Measurements from ENCODE around the gene COL13A1. TPM values are rescaled to one million over a fixed set of nuclear protein-coding genes. Genes with fewer than 3 reads are reported as not detected.

COL13A1 gene
- total and polyA plus RNA-seq, 2 of the 8 experiments (the other 6 are each of a cell fraction or from before 2014, with no cell fraction given), result 2.6 to 5.2 TPM

DNA sequence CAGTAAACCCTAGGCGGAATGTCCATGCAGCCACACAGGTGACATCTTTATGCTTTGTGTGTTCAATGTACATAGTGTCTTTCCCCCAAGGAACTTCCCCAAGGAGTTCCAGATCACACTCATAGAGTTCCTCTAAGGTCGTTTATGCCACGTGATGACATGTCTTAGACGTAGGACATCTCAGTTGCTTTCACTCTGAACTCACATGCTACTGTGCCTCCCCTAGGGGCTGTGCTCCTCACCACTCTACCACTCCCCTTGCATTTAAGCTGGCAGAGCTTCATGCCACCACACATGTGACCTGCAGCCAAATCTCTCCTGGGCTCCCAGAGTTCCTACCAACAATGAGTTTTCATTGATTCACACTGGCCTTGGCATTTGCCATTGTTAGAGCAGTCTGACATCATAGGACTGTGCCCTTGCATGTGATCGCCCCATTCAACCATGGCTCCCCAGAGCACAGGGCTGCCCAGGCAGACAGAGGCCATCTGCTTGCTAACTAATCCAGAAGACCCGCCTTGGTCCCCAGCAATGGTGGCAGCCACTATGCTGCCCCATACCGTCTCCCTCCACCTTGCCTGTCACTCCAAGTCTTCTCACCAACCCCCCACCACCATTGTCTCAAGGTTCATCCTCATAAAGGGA, 155.7 kb downstream of the COL13A1 start:
- H4K20me1 ChIP-seq (replicated peaks in 1 of 2; ENCODE audit: control insufficient read depth in 1 of 2, insufficient read depth in 2 of 2, low read length in 2 of 2), result no peaks in the 10 kb centered on the region
- no peak overlapping the region for H3K4me2 ChIP-seq (ENCODE audit: insufficient read depth in 1 of 2, low read depth in 2 of 2, low read length in 2 of 2)
- no peak overlapping the region for H3K18ac ChIP-seq (ENCODE audit: extremely low read depth, low read length)
- no peaks in the 10 kb centered on the region for H3K36me3 ChIP-seq (ENCODE audit: control insufficient read depth in 2 of 4, insufficient read depth in 4 of 4, low read length in 3 of 4)
- H4K5ac ChIP-seq (ENCODE audit: insufficient read length, low read depth, low read length), result no peak overlapping the region
- H4K8ac ChIP-seq (ENCODE audit: extremely low read depth, insufficient read depth, low read length), result no peak overlapping the region
- H3K4me1 ChIP-seq (replicated peaks in 1 of 4; ENCODE audit: control insufficient read depth in 3 of 4, insufficient read depth in 4 of 4, low read length in 3 of 4), result peaks cover 4 to 12% (median 5%) of the 10 kb centered on the region in 4 experiments; a peak in 6 of 7 replicates
- DNase-seq (ENCODE audit: low read depth in 1 of 2, low spot score in 2 of 2) (no peak), FAIRE-seq (no peak)
- H3K23me2 ChIP-seq (ENCODE audit: low read depth, low read length), result 0 out of 2 replicates have a peak, but pooled peaks cover 1% of the 10 kb centered on the region
- H2BK20ac ChIP-seq (ENCODE audit: low read length), result no peak overlapping the region
- H3K4ac ChIP-seq (replicated peaks; ENCODE audit: insufficient read length, low read depth, low read length), result no peak overlapping the region
- no peaks in the 10 kb centered on the region for H3K79me1 ChIP-seq (ENCODE audit: low read depth, low read length)
- ChIA-PET POLR2A (ENCODE audit: partially characterized antibody) (no interaction called here), CTCF (ENCODE audit: partially characterized antibody) (interaction anchor here (0.6 to 8.4 kb wide), 57 partner anchors 9 to 531 kb away, joined by 3 to 94 read pairs (median 5); partner anchors contain the start of gene TYSND1)
- H3K9ac ChIP-seq (replicated peaks in 1 of 4; ENCODE audit: extremely low read depth in 1 of 4, low read depth in 3 of 4, low read length in 3 of 4), result no peak overlapping the region
- no peak overlapping the region for H3K14ac ChIP-seq (ENCODE audit: insufficient read length)
- H3K27me3 ChIP-seq (replicated peaks in 1 of 4; ENCODE audit: control insufficient read depth in 3 of 4, extremely low read depth in 1 of 4, insufficient read depth in 3 of 4, low read length in 3 of 4), result peaks cover 0 to 13% (median 5%) of the 10 kb centered on the region in 4 experiments; a peak in 3 of 7 replicates
- no peak overlapping the region for H3K27ac ChIP-seq (ENCODE audit: low read depth, low read length)
- TF ChIP-seq RAD21 (IDR thresholded peaks at IDR 0.05 in 1 of 2, conservative IDR thresholded peaks at IDR 0.05 in 1 of 2; ENCODE audit: low read depth in 2 of 2, low read length in 2 of 2), result no peak
- no peak for TF ChIP-seq TBP (IDR thresholded peaks at IDR 0.05; ENCODE audit: low read depth, low read length)
- TF ChIP-seq TAF1 (IDR thresholded peaks at IDR 0.05; ENCODE audit: low read depth, low read length), result no peak
- TF ChIP-seq TEAD4 (IDR thresholded peaks at IDR 0.05; ENCODE audit: low read depth, low read length), result no peak
- no peak for TF ChIP-seq NRF1 (IDR thresholded peaks at IDR 0.05; ENCODE audit: low read depth, low read length)
- no peak for TF ChIP-seq CBX8 (IDR thresholded peaks at IDR 0.05; ENCODE audit: borderline replicate concordance, low read depth, low read length)
- TF ChIP-seq JUN (IDR thresholded peaks at IDR 0.05; ENCODE audit: low read depth, low read length), result no peak
- no peak for TF ChIP-seq SUZ12 (IDR thresholded peaks at IDR 0.05; ENCODE audit: low read length)
- no peak for TF ChIP-seq SRF (IDR thresholded peaks at IDR 0.05; ENCODE audit: low read depth, low read length)
- TF ChIP-seq CBX5 (IDR thresholded peaks at IDR 0.05; ENCODE audit: low read depth, low read length), result no peak
- TF ChIP-seq POLR2AphosphoS5 (IDR thresholded peaks at IDR 0.05; ENCODE audit: low read depth, low read length), result no peak
- H2BK15ac ChIP-seq (ENCODE audit: low read length), result no peak overlapping the region
- H3K9me3 ChIP-seq (ENCODE audit: insufficient read depth in 2 of 2, low read depth in 1 of 2, low read length in 1 of 2), result no peaks in the 10 kb centered on the region
- H2BK12ac ChIP-seq (ENCODE audit: low read depth, low read length), result no peak overlapping the region
- 83% methylated on average over 7 of the region's 7 CpGs; no CpG with 5 or more reads in 1 of the 2 experiments for WGBS, 2 experiments (ENCODE audit: extremely low coverage in 1 of 2, insufficient coverage in 1 of 2, insufficient read length in 1 of 2, insufficient replicate concordance in 2 of 2, low coverage in 1 of 2, low lambda C conversion rate in 2 of 2, missing lambda C conversion rate in 1 of 2)
- no peak overlapping the region for H2BK5ac ChIP-seq (ENCODE audit: low read depth, low read length)
- H2BK120ac ChIP-seq (replicated peaks; ENCODE audit: low read depth, low read length), result no peak overlapping the region
- H2AFZ ChIP-seq (ENCODE audit: low read length), result no peak overlapping the region
- 0 out of 2 replicates have a peak overlapping the region, but pooled peaks have one; percentile 32 for H2AK5ac ChIP-seq (ENCODE audit: low read depth, low read length)
- no peak overlapping the region for H3K23ac ChIP-seq (ENCODE audit: insufficient read length)
- H3K4me3 ChIP-seq (ENCODE audit: extremely low read depth in 1 of 4, insufficient read depth in 2 of 4, low read depth in 3 of 4, low read length in 4 of 4), result no peak overlapping the region
- H4K91ac ChIP-seq (replicated peaks; ENCODE audit: insufficient read length, low read length), result no peak overlapping the region
- no peak overlapping the region for H3K56ac ChIP-seq (replicated peaks; ENCODE audit: insufficient read length, low read depth, low read length)
- no peaks in the 10 kb centered on the region for H3K79me2 ChIP-seq (ENCODE audit: control insufficient read depth in 1 of 2, insufficient read depth in 2 of 2, low read length in 2 of 2)

All from H1 (cell line).